HCT116 (cell line): ENCODE measurements around the gene COPS2.

ENCODE experiments used
- CTCF ChIP-seq, 3 experiments: fragments of 200-600 bp in 1 of 3; sonication (generic) in 1 of 3; IDR thresholded peaks in 2 of 3; conservative IDR thresholded peaks in 1 of 3; 2 replicates each; pipeline ENCODE4 v1.5.1; 2012 to 2017; ENCODE audit warnings: low read depth in 2 of 3, low read length in 2 of 3, antibody characterized with exemption in 1 of 3, borderline replicate concordance in 1 of 3, control low read depth in 1 of 3, mild to moderate bottlenecking in 1 of 3, mixed read lengths in 1 of 3, mixed run types in 1 of 3, moderate library complexity in 1 of 3; ENCODE audit not compliant: insufficient read depth in 1 of 3
- EGR1 ChIP-seq: IDR thresholded peaks from 2 replicates; pipeline ENCODE4 v1.6.1; 2012; ENCODE audit warnings: low read depth
- EZH2 ChIP-seq: fragments of 200-600 bp; sonication (generic); IDR thresholded peaks from 2 replicates; pipeline ENCODE4 v1.6.1; 2017; ENCODE audit warnings: antibody characterized with exemption, mixed run types
- EZH2phosphoT487 ChIP-seq: fragments of 200-600 bp; IDR thresholded peaks from 2 replicates; pipeline ENCODE4 v1.6.1; 2018; ENCODE audit warnings: antibody characterized with exemption, borderline replicate concordance
- JUND ChIP-seq: IDR thresholded peaks from 2 replicates; pipeline ENCODE4 v1.6.1; 2012
- MAX ChIP-seq: IDR thresholded peaks from 2 replicates; pipeline ENCODE4 v1.6.1; 2012
- POLR2A ChIP-seq: IDR thresholded peaks from 2 replicates; pipeline ENCODE4 v1.7.0; 2011; ENCODE audit warnings: borderline replicate concordance; ENCODE audit not compliant: insufficient read depth, insufficient read length; ENCODE audit errors: extremely low read depth
- POLR2AphosphoS5 ChIP-seq: IDR thresholded peaks from 2 replicates; pipeline ENCODE4 v1.6.1; 2011; ENCODE audit warnings: mild to moderate bottlenecking, low read depth, low read length, moderate library complexity
- RAD21 ChIP-seq: IDR thresholded peaks from 2 replicates; pipeline ENCODE4 v1.6.1; 2012; ENCODE audit warnings: low read depth, mild to moderate bottlenecking
- YY1 ChIP-seq: IDR thresholded peaks from 2 replicates; pipeline ENCODE4 v1.6.1; 2011; ENCODE audit warnings: low read length, low read depth, moderate library complexity, mild to moderate bottlenecking; ENCODE audit not compliant: insufficient replicate concordance; ENCODE audit errors: extremely low read depth

- TF ChIP-seq CTCF (IDR thresholded peaks at IDR 0.05 in 2 of 3, conservative IDR thresholded peaks at IDR 0.05 in 1 of 3; ENCODE audit: borderline replicate concordance in 1 of 3, insufficient read depth in 1 of 3, low read depth in 2 of 3, low read length in 2 of 3) (0 out of 6 replicates have a peak, but pooled peaks of 1 of the 3 experiments have one; percentile 15), POLR2AphosphoS5 (no peak), RAD21 (no peak), JUND (no peak), YY1 (no peak), EZH2 (no peak), EZH2phosphoT487 (no peak), MAX (0 out of 2 replicates have a peak, but pooled peaks have one; percentile 20), POLR2A (no peak), EGR1 (no peak)
These were observed 75.9 kb downstream of the COPS2 start for GRCh38 chr15:49079340-49080039.
